GM12878 (cell line): Measurements from ENCODE around the gene RARRES1. TPM values are rescaled to one million over a fixed set of nuclear protein-coding genes. Genes with fewer than 3 reads are reported as not detected.

Experiments used
- ATAC-seq: fragments of 200-7000 bp; cut with Tn5 transposase; 3 replicates; pipeline ENCODE4 v1.9.1; 2020; ENCODE audit warnings: mild to moderate bottlenecking, moderate library complexity
- BruUV-seq: library from RNA; stranded (reverse); fragments of 400-500 nt; replicated peaks from 2 replicates; lab custom pipeline; 2021; lab: Mats Ljungman, UMichigan
- CTCF ChIA-PET: fragments of 300-600 bp; sonication (Branson Sonifier 250); formaldehyde crosslinking; extraction: SDS; loops from one replicate; lab custom pipeline; 2021; ENCODE audit warnings: inconsistent platforms; lab: Yijun Ruan, JAX
- POLR2A ChIA-PET: fragments of 350-600 bp; formaldehyde crosslinking; extraction: SDS; loops from one replicate; lab custom pipeline; 2021; ENCODE audit warnings: inconsistent platforms; lab: Charles Lee
- RAD21 ChIA-PET: fragments of 300-600 bp; sonication (Branson Sonifier 250); formaldehyde crosslinking; loops from one replicate; lab custom pipeline; 2023; ENCODE audit warnings: antibody characterized with exemption; ENCODE audit not compliant: unreplicated experiment; lab: Charles Lee
- SMC1A ChIA-PET: fragments of 300-600 bp; sonication (Branson Sonifier 250); formaldehyde crosslinking; loops from one replicate; lab custom pipeline; 2023; ENCODE audit not compliant: unreplicated experiment, uncharacterized antibody; lab: Charles Lee
- DNase-seq: peaks from one replicate; pipeline ENCODE4 v3.0.0-alpha.2; 2011; ENCODE audit warnings: low read depth, low spot score
- FAIRE-seq: peaks from 3 replicates; lab custom pipeline; 2011; peaks lifted over from hg19 to GRCh38; lab: Jason Lieb, UNC
- H2AFZ ChIP-seq: 2 replicates; pipeline ENCODE4 v1.6.0; 2011; ENCODE audit warnings: low read depth, low read length, control low read depth; ENCODE audit not compliant: control insufficient read depth
- H3K27ac ChIP-seq: 2 replicates; pipeline ENCODE4 v1.5.1; 2011; ENCODE audit warnings: control low read depth; ENCODE audit not compliant: control insufficient read depth, insufficient read depth
- H3K27me3 ChIP-seq, 2 experiments: replicated peaks in 1 of 2; 2 replicates each; pipeline versions ENCODE4 v1.6.0 to v1.6.1; 2011; ENCODE audit warnings: low read length in 1 of 2; ENCODE audit not compliant: control insufficient read depth in 2 of 2, insufficient read depth in 2 of 2
- H3K36me3 ChIP-seq, 2 experiments: 2 replicates each; pipeline ENCODE4 v1.5.1; 2011; ENCODE audit warnings: low read length in 1 of 2; ENCODE audit not compliant: control insufficient read depth in 2 of 2, insufficient read depth in 2 of 2
- H3K4me1 ChIP-seq: 2 replicates; pipeline ENCODE4 v1.6.1; 2011; ENCODE audit warnings: mild to moderate bottlenecking, low read length, moderate library complexity, mixed read lengths; ENCODE audit not compliant: control insufficient read depth, insufficient read depth
- H3K4me2 ChIP-seq: 2 replicates; pipeline ENCODE4 v1.6.0; 2011; ENCODE audit warnings: control low read depth; ENCODE audit not compliant: control insufficient read depth, insufficient read depth
- H3K4me3 ChIP-seq: fragments of 200-600 bp; sonication (generic); 2 replicates; pipeline ENCODE4 v1.5.1; 2016
- H3K79me2 ChIP-seq: 2 replicates; pipeline ENCODE4 v1.6.0; 2011; ENCODE audit warnings: low read length; ENCODE audit not compliant: control insufficient read depth, insufficient read depth
- H3K9ac ChIP-seq: 2 replicates; pipeline ENCODE4 v1.8.0; 2011; ENCODE audit warnings: low read length, control low read depth, mixed read lengths; ENCODE audit not compliant: control insufficient read depth, insufficient read depth
- H3K9me3 ChIP-seq: replicated peaks from 3 replicates; pipeline ENCODE4 v1.5.1; 2011; ENCODE audit warnings: mild to moderate bottlenecking, low read length; ENCODE audit not compliant: control insufficient read depth, insufficient read depth
- H4K20me1 ChIP-seq: 2 replicates; pipeline ENCODE4 v1.6.0; 2011; ENCODE audit not compliant: control insufficient read depth, insufficient read depth
- CBFB ChIP-seq: IDR thresholded peaks from 2 replicates; pipeline ENCODE4 v1.6.1; 2016; ENCODE audit warnings: antibody characterized with exemption, low read depth
- CEBPZ ChIP-seq: fragments of 150-350 bp; IDR thresholded peaks from 2 replicates; pipeline ENCODE4 v1.6.1; 2016; ENCODE audit warnings: low read depth, low read length
- CHD4 ChIP-seq: fragments of 200-600 bp; sonication (generic); IDR thresholded peaks from 2 replicates; pipeline ENCODE4 v1.6.1; 2016; ENCODE audit warnings: mild to moderate bottlenecking
- CTCF ChIP-seq, 3 experiments: IDR thresholded peaks in 2 of 3; conservative IDR thresholded peaks in 1 of 3; 2 replicates each; pipeline ENCODE4 v1.5.1; 2011; ENCODE audit warnings: low read depth in 3 of 3, low read length in 3 of 3, mild to moderate bottlenecking in 3 of 3, control low read depth in 2 of 3, moderate library complexity in 2 of 3, inconsistent platforms in 1 of 3, mixed read lengths in 1 of 3; ENCODE audit not compliant: control insufficient read depth in 2 of 3, insufficient read depth in 1 of 3; ENCODE audit errors: extremely low read depth in 1 of 3
- FOS ChIP-seq: IDR thresholded peaks from 3 replicates; pipeline ENCODE4 v1.6.1; 2011; ENCODE audit warnings: borderline replicate concordance; ENCODE audit not compliant: insufficient read length; ENCODE audit errors: extremely low read depth
- GABPA ChIP-seq: IDR thresholded peaks from 2 replicates; pipeline ENCODE4 v1.6.1; 2014; ENCODE audit warnings: antibody characterized with exemption, low read depth, mild to moderate bottlenecking, inconsistent platforms
- HDAC2 ChIP-seq: fragments of 200-600 bp; sonication (generic); IDR thresholded peaks from 2 replicates; pipeline ENCODE4 v1.6.1; 2017
- JUNB ChIP-seq: IDR thresholded peaks from 2 replicates; pipeline ENCODE4 v1.6.1; 2016; ENCODE audit warnings: antibody characterized with exemption, mild to moderate bottlenecking
- NFXL1 ChIP-seq: fragments of 450-650 bp; IDR thresholded peaks from 2 replicates; pipeline ENCODE4 v1.6.1; 2017; ENCODE audit warnings: antibody characterized with exemption, mild to moderate bottlenecking, borderline replicate concordance
- NR2C1 ChIP-seq: fragments of 450-650 bp; IDR thresholded peaks from 2 replicates; pipeline ENCODE4 v1.6.1; 2017; ENCODE audit warnings: antibody characterized with exemption, mild to moderate bottlenecking, moderate library complexity
- RELB ChIP-seq: fragments of 450-650 bp; IDR thresholded peaks from 2 replicates; pipeline ENCODE4 v1.6.1; 2017; ENCODE audit warnings: low read depth, mild to moderate bottlenecking, moderate library complexity
- ZNF622 ChIP-seq: fragments of 450-650 bp; IDR thresholded peaks from 2 replicates; pipeline ENCODE4 v1.6.1; 2017; ENCODE audit warnings: mild to moderate bottlenecking, inconsistent platforms
- WGBS: methylation state at CpG from one replicate; pipeline ENCODE4 v1.1.6; 2016; ENCODE audit warnings: low lambda C conversion rate; ENCODE audit not compliant: insufficient replicate concordance, insufficient coverage; ENCODE audit errors: missing lambda C conversion rate; 5-methylcytosine and 5-hydroxymethylcytosine counted together
- in situ Hi-C: fragments of 300-500 bp; cut with MboI; formaldehyde crosslinking; loops from 9 replicates; pipeline ENCODE4 v1.14.3; 2018; ENCODE audit warnings: mixed read lengths
- intact Hi-C: fragments of 100-400 bp; cut with micrococcal nuclease; formaldehyde crosslinking; loops from one replicate; pipeline ENCODE4 v1.14.2; 2022; ENCODE audit not compliant: unreplicated experiment
- polyA plus RNA-seq, 11 experiments: library from polyadenylated mRNA; depleted of rRNA in 4 of 11; unstranded in 6 of 11; stranded (reverse) in 5 of 11; fragments of >200 nt; fragmentation: Nextera tagmentation in 4 of 11; fragmentation: Illumina TruSeq in 1 of 11; extraction: Ambion mirVana in 4 of 11; extraction: Trizol in 1 of 11; gene quantifications; 1 replicate in 1 of 11; 2 replicates in 10 of 11; pipeline versions ENCODE4 v1.2.1 to v1.2.3, GENCODE V29; 2011 to 2016; ENCODE audit warnings: inconsistent platforms in 2 of 11, missing spikeins in 2 of 11, low read depth in 1 of 11
- total RNA-seq, 4 experiments: library from RNA; depleted of rRNA in 3 of 4; stranded (reverse); fragments of >200 nt in 3 of 4; fragmentation: Illumina TruSeq in 1 of 4; extraction: Trizol in 1 of 4; gene quantifications; 2 replicates each; pipeline versions ENCODE4 v1.2.1 to v1.2.3, GENCODE V29; 2013 to 2021

The RARRES1 gene
- total and polyA plus RNA-seq, 10 of the 15 experiments (the other 5 are each of a cell fraction or from before 2014, with no cell fraction given): 0.02 to 0.83 (median 0.63) TPM; not detected in 7

DNA sequence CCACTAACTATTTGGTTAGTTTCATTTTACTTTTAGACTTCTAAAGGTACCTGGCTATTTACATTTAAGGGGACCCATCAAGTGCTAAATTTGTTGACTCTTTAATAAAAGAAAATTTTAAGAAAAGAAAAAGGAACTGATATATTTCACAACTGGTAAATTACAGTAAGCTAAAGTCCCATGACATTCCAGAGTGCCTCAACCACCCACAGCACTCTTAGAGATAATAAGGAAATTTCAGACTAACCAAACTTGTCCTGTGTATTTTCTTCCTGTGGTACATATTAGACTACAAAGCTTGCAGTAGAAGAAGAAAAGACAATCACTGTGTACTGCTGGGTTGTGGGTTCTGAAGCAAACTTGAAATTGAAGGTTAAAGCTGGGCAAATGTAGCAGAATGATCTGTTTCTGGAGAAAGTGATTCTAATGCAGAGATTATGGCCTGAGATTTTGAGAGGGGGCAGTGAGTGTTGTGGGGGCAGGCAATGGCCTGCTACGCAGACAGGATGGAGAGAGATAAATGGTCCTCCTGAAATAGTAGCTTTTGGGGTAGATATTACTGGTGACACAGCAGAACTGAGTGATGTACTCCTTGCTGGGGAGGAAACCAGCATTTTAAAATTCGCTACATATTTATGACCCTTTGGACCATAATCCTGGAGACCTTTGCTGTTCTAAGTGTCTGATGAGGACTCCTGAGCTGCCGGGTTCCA lies 45.1 kb upstream of the RARRES1 start:
- no peak overlapping the region for H3K4me2 ChIP-seq
- POLR2A ChIA-PET: no interaction called here
- H3K4me1 ChIP-seq: no peaks in the 10 kb centered on the region
- no peaks in the 10 kb centered on the region for H3K27me3 ChIP-seq
- no peak overlapping the region for H3K4me3 ChIP-seq
- WGBS: 85% methylated on average over 3 of the region's 3 CpGs
- H3K9me3 ChIP-seq: no peaks in the 10 kb centered on the region
- ATAC-seq (no peak), FAIRE-seq (no peak), DNase-seq (no peak)
- no peaks in the 10 kb centered on the region for H4K20me1 ChIP-seq
- H3K9ac ChIP-seq: no peak overlapping the region
- SMC1A ChIA-PET: interaction anchor here (0.7 to 1.4 kb wide), 5 partner anchors 10 to 474 kb away, joined by 3 to 6 read pairs (median 3); no protein-coding TSS in a partner anchor
- RAD21 ChIA-PET: interaction anchor here (1.0 kb wide), 1 partner anchor 49 kb away, joined by 3 read pairs; no protein-coding TSS in a partner anchor
- H3K27ac ChIP-seq: no peak overlapping the region
- H3K79me2 ChIP-seq: no peaks in the 10 kb centered on the region
- in situ Hi-C loops (loop anchor here (25.0 kb wide), 1 partner anchor 1165 kb away; no protein-coding TSS in a partner anchor), intact Hi-C loops (no loop called here)
- H3K36me3 ChIP-seq: no peaks in the 10 kb centered on the region
- no peak overlapping the region for H2AFZ ChIP-seq
- CTCF ChIA-PET: interaction anchor here (0.9 to 1.9 kb wide), 7 partner anchors 10 to 50 kb away, joined by 3 to 6 read pairs (median 4); no protein-coding TSS in a partner anchor
- BruUV-seq: no TSS peak
- TF ChIP-seq NFXL1 (no peak), HDAC2 (no peak), CEBPZ (no peak), CBFB (no peak), JUNB (no peak), RELB (no peak), GABPA (no peak), CTCF (IDR thresholded peaks at IDR 0.05 in 2 of 3, conservative IDR thresholded peaks at IDR 0.05 in 1 of 3; ENCODE audit: control insufficient read depth in 2 of 3, extremely low read depth in 1 of 3, insufficient read depth in 1 of 3, low read depth in 3 of 3, low read length in 3 of 3) (no peak), NR2C1 (no peak), ZNF622 (no peak), FOS (no peak), CHD4 (no peak)
